Keratinocyte (primary cell): Measurements from ENCODE around the gene GSS. TPM values are rescaled to one million over a fixed set of nuclear protein-coding genes. Genes with fewer than 3 reads are reported as not detected.

Experiments
- DNase-seq: peaks from one replicate; pipeline ENCODE4 v3.0.0-alpha.2; 2011; ENCODE audit warnings: low read depth, missing footprints, low spot score
- FAIRE-seq: peaks from 2 replicates; lab custom pipeline; 2011; peaks lifted over from hg19 to GRCh38; lab: Jason Lieb, UNC
- H2AFZ ChIP-seq: 2 replicates; pipeline ENCODE4 v1.6.0; 2012; ENCODE audit warnings: low read length, control low read depth, inconsistent platforms; ENCODE audit not compliant: control insufficient read depth
- H3K27ac ChIP-seq: 2 replicates; pipeline ENCODE4 v1.5.1; 2011; ENCODE audit warnings: low read length; ENCODE audit not compliant: control insufficient read depth, insufficient read depth
- H3K27me3 ChIP-seq: 3 replicates; pipeline ENCODE4 v1.6.0; 2011; ENCODE audit warnings: low read length; ENCODE audit not compliant: control insufficient read depth, insufficient read depth; ENCODE audit errors: extremely low read depth
- H3K36me3 ChIP-seq, 2 experiments: 2 replicates in 1 of 2; 3 replicates in 1 of 2; pipeline ENCODE4 v1.5.1; 2011; ENCODE audit warnings: low read length in 2 of 2, mild to moderate bottlenecking in 1 of 2; ENCODE audit not compliant: control insufficient read depth in 2 of 2, insufficient read depth in 2 of 2; ENCODE audit errors: extremely low read depth in 1 of 2
- H3K4me1 ChIP-seq: 3 replicates; pipeline ENCODE4 v1.5.1; 2011; ENCODE audit warnings: low read length; ENCODE audit not compliant: control insufficient read depth, insufficient read depth; ENCODE audit errors: extremely low read depth
- H3K4me2 ChIP-seq: 3 replicates; pipeline ENCODE4 v1.6.0; 2011; ENCODE audit warnings: low read depth, low read length; ENCODE audit not compliant: control insufficient read depth, insufficient read depth; ENCODE audit errors: extremely low read depth
- H3K4me3 ChIP-seq, 3 experiments: fragments of 200-600 bp in 1 of 3; sonication (generic) in 1 of 3; 2 replicates in 2 of 3; 3 replicates in 1 of 3; pipeline ENCODE4 v1.5.1; 2011 to 2016; ENCODE audit warnings: low read length in 3 of 3, mild to moderate bottlenecking in 3 of 3, control low read depth in 2 of 3, inconsistent platforms in 1 of 3, low read depth in 1 of 3, mixed read lengths in 1 of 3, mixed run types in 1 of 3, moderate library complexity in 1 of 3; ENCODE audit not compliant: control insufficient read depth in 2 of 3, insufficient read depth in 2 of 3; ENCODE audit errors: extremely low read depth in 1 of 3
- H3K79me2 ChIP-seq: 2 replicates; pipeline ENCODE4 v1.6.0; 2012; ENCODE audit warnings: low read length; ENCODE audit not compliant: control insufficient read depth, insufficient read depth
- H3K9ac ChIP-seq: 3 replicates; pipeline ENCODE4 v1.6.0; 2011; ENCODE audit warnings: low read length; ENCODE audit not compliant: control insufficient read depth, insufficient read depth; ENCODE audit errors: extremely low read depth
- H3K9me1 ChIP-seq: 3 replicates; pipeline ENCODE4 v1.6.0; 2011; ENCODE audit warnings: low read length; ENCODE audit not compliant: control insufficient read depth, insufficient read depth; ENCODE audit errors: extremely low read depth
- H3K9me3 ChIP-seq: 2 replicates; pipeline ENCODE4 v1.5.1; 2012; ENCODE audit warnings: low read depth, low read length; ENCODE audit not compliant: control insufficient read depth
- H4K20me1 ChIP-seq: 3 replicates; pipeline ENCODE4 v1.6.0; 2011; ENCODE audit warnings: low read length; ENCODE audit not compliant: control insufficient read depth, insufficient read depth; ENCODE audit errors: extremely low read depth
- CTCF ChIP-seq, 3 experiments: IDR thresholded peaks in 1 of 3; conservative IDR thresholded peaks in 1 of 3; optimal IDR thresholded peaks in 1 of 3; 2 replicates in 2 of 3; 3 replicates in 1 of 3; pipeline versions ENCODE3 to v1.5.1; 2011; ENCODE audit warnings: low read length in 3 of 3, mild to moderate bottlenecking in 3 of 3, moderate library complexity in 2 of 3, control low read depth in 1 of 3, inconsistent platforms in 1 of 3; ENCODE audit not compliant: insufficient read depth in 2 of 3; ENCODE audit errors: extremely low read depth in 1 of 3
- EZH2 ChIP-seq: IDR thresholded peaks from one replicate; pipeline ENCODE4 v1.6.1; 2012; ENCODE audit warnings: inconsistent platforms, mild to moderate bottlenecking, low read length, moderate library complexity
- dilution Hi-C: fragments of 300-500 bp; cut with MboI; formaldehyde crosslinking; loops from one replicate; pipeline ENCODE4 v1.7.0; 2020; ENCODE audit warnings: low sequenced_read_pairs; ENCODE audit not compliant: extremely low pct_ligation_motif_present
- polyA plus RNA-seq, 5 experiments: library from polyadenylated mRNA; depleted of rRNA in 3 of 5; stranded (reverse) in 3 of 5; stranded (forward) in 1 of 5; unstranded in 1 of 5; fragments of >200 nt; gene quantifications; 1 replicate in 1 of 5; 2 replicates in 3 of 5; 3 replicates in 1 of 5; pipeline versions ENCODE4 v1.2.1 to v1.2.3, GENCODE V29; 2011 to 2012; ENCODE audit warnings: missing spikeins in 2 of 5, low read depth in 1 of 5, low replicate concordance in 1 of 5

GSS gene
- polyA plus RNA-seq, 1 donor (not counting 4 experiments of a cell fraction or from before 2014, with no cell fraction given) = 101 TPM

DNA sequence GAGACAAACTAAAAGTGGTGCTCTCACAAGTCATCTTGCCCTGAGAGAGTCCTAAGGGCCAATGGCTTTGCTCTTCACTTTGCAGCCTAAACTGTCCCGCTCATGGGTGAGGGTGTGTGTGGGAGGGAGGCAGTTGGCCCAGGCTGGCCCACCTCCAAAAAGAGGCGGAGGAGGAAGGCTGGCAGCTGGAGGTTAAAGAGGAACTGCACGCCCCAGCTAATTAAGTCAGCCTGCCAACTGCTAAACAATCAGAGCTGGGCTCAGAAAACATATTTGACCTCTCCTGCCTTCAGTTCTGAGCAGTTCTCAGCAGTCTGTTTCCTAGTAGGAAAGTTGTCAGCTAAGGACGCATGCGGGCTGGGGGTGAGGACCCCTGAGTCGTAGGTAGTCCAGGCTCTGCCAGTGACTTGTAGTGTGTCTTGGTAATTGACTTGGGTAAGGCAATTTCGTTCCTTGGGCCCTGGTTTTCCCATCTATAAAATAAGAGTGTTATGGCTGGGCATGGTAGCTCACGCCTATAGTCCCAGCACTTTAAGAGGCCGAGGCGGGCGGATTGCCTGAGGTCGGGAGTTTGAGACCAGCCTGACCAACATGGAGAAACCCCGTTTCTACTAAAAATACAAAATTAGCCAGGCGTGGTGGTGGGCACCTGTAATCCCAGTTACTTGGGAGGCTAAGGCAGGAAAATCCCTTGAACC, 17.0 kb downstream of the GSS start:
- Histone ChIP-seq H3K27ac (no peak overlapping the region), H3K4me1 (peaks cover 4% of the 10 kb centered on the region), H3K36me3 (peaks cover 31 to 32% of the 10 kb centered on the region in 2 experiments), H3K9me1 (no peaks in the 10 kb centered on the region), H3K27me3 (no peaks in the 10 kb centered on the region), H3K4me2 (no peak overlapping the region), H2AFZ (no peak overlapping the region), H3K9ac (no peak overlapping the region), H4K20me1 (no peaks in the 10 kb centered on the region), H3K9me3 (no peaks in the 10 kb centered on the region), H3K79me2 (no peaks in the 10 kb centered on the region), H3K4me3 (no peak overlapping the region)
- dilution Hi-C loops = no loop called here
- FAIRE-seq (no peak), DNase-seq (no peak)
- TF ChIP-seq EZH2 (no peak), CTCF (optimal IDR thresholded peaks at IDR 0.05 in 1 of 3, IDR thresholded peaks at IDR 0.05 in 1 of 3, conservative IDR thresholded peaks at IDR 0.05 in 1 of 3; ENCODE audit: extremely low read depth in 1 of 3, insufficient read depth in 2 of 3, low read length in 3 of 3) (no peak)

DNA sequence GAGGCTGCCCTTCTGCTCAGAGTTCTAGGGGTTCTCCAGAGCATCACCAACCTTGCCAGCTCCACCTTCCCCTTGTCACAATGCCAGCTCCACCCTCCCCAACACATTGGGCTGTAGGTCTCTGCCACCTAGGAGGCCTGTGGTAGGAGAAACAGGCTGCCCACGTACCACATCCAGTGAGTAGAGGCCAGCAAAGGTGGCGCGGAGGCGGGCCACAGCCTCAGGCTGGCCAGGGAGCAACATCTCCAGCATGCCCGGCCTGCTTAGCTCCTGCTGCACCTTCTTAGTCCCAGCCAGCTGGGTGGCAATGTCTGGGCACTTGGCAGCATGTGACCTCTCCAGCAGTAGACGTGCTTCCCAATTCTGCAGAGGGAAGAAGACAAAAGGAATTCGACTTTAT, 23.8 kb downstream of the GSS start:
- TF ChIP-seq EZH2 (no peak), CTCF (optimal IDR thresholded peaks at IDR 0.05 in 1 of 3, IDR thresholded peaks at IDR 0.05 in 1 of 3, conservative IDR thresholded peaks at IDR 0.05 in 1 of 3; ENCODE audit: extremely low read depth in 1 of 3, insufficient read depth in 2 of 3, low read length in 3 of 3) (no peak)
- no peaks in the 10 kb centered on the region for H4K20me1 ChIP-seq
- no peak overlapping the region for H3K4me2 ChIP-seq
- dilution Hi-C loops = no loop called here
- DNase-seq (no peak), FAIRE-seq (no peak)
- H3K36me3 ChIP-seq = peaks cover 23 to 55% of the 10 kb centered on the region in 2 experiments
- H3K27ac ChIP-seq = no peak overlapping the region
- H3K27me3 ChIP-seq = no peaks in the 10 kb centered on the region
- no peak overlapping the region for H2AFZ ChIP-seq
- no peak overlapping the region for H3K4me3 ChIP-seq
- H3K9me1 ChIP-seq = no peaks in the 10 kb centered on the region
- H3K4me1 ChIP-seq = peaks cover 17% of the 10 kb centered on the region
- H3K9me3 ChIP-seq = no peaks in the 10 kb centered on the region
- no peaks in the 10 kb centered on the region for H3K79me2 ChIP-seq
- no peak overlapping the region for H3K9ac ChIP-seq
